ENCODE measurements around the gene UHMK1.

Gene UHMK1

GRCh38 chr1:162541619-162542141 lies 44.1 kb downstream of the UHMK1 start:
- Histone ChIP-seq H3K9me3 (ENCODE audit: insufficient read depth, low read length) (peaks cover 11% of the 10 kb centered on the region), H3K4me3 (ENCODE audit: insufficient read length, low read depth) (no peak overlapping the region), H3K36me3 (ENCODE audit: insufficient read depth, insufficient read length, low read length) (no peaks in the 10 kb centered on the region), H3K9ac (ENCODE audit: insufficient read length, low read depth) (no peak overlapping the region), H3K27me3 (ENCODE audit: insufficient read depth, insufficient read length) (no peaks in the 10 kb centered on the region), H3K4me1 (ENCODE audit: insufficient read depth, insufficient read length) (no peaks in the 10 kb centered on the region)
- DNase-seq (ENCODE audit: low read depth, low spot score), result no peak
- TF ChIP-seq YY1 (IDR thresholded peaks at IDR 0.05; ENCODE audit: insufficient read depth, insufficient read length) (no peak), ZNF274 (IDR thresholded peaks at IDR 0.05; ENCODE audit: low read depth, low read length) (no peak), SUZ12 (IDR thresholded peaks at IDR 0.05; ENCODE audit: extremely low read depth, insufficient read depth, insufficient read length) (no peak)

GRCh38 chr1:162543228-162543627 lies 45.6 kb downstream of the UHMK1 start:
- peaks cover 11% of the 10 kb centered on the region for H3K9me3 ChIP-seq (ENCODE audit: insufficient read depth, low read length)
- no peak for TF ChIP-seq SUZ12 (IDR thresholded peaks at IDR 0.05; ENCODE audit: extremely low read depth, insufficient read depth, insufficient read length)
- TF ChIP-seq YY1 (IDR thresholded peaks at IDR 0.05; ENCODE audit: insufficient read depth, insufficient read length), result no peak
- TF ChIP-seq ZNF274 (IDR thresholded peaks at IDR 0.05; ENCODE audit: low read depth, low read length), result no peak
- DNase-seq (ENCODE audit: low read depth, low spot score), result no peak
- no peak overlapping the region for H3K9ac ChIP-seq (ENCODE audit: insufficient read length, low read depth)
- H3K36me3 ChIP-seq (ENCODE audit: insufficient read depth, insufficient read length, low read length), result no peaks in the 10 kb centered on the region
- H3K27me3 ChIP-seq (ENCODE audit: insufficient read depth, insufficient read length), result no peaks in the 10 kb centered on the region
- H3K4me1 ChIP-seq (ENCODE audit: insufficient read depth, insufficient read length), result no peaks in the 10 kb centered on the region
- H3K4me3 ChIP-seq (ENCODE audit: insufficient read length, low read depth), result no peak overlapping the region

GRCh38 chr1:162548170-162548569 lies 50.6 kb downstream of the UHMK1 start:
- DNase-seq (ENCODE audit: low read depth, low spot score), result no peak
- no peak overlapping the region for H3K4me3 ChIP-seq (ENCODE audit: insufficient read length, low read depth)
- no peak for TF ChIP-seq ZNF274 (IDR thresholded peaks at IDR 0.05; ENCODE audit: low read depth, low read length)
- no peak for TF ChIP-seq YY1 (IDR thresholded peaks at IDR 0.05; ENCODE audit: insufficient read depth, insufficient read length)
- no peak for TF ChIP-seq SUZ12 (IDR thresholded peaks at IDR 0.05; ENCODE audit: extremely low read depth, insufficient read depth, insufficient read length)
- no peaks in the 10 kb centered on the region for H3K4me1 ChIP-seq (ENCODE audit: insufficient read depth, insufficient read length)
- H3K27me3 ChIP-seq (ENCODE audit: insufficient read depth, insufficient read length), result no peaks in the 10 kb centered on the region
- H3K9me3 ChIP-seq (ENCODE audit: insufficient read depth, low read length), result peaks cover 5% of the 10 kb centered on the region
- no peak overlapping the region for H3K9ac ChIP-seq (ENCODE audit: insufficient read length, low read depth)
- no peaks in the 10 kb centered on the region for H3K36me3 ChIP-seq (ENCODE audit: insufficient read depth, insufficient read length, low read length)

- Histone ChIP-seq H3K4me3 (ENCODE audit: insufficient read length, low read depth) (no peak overlapping the region), H3K27me3 (ENCODE audit: insufficient read depth, insufficient read length) (no peaks in the 10 kb centered on the region), H3K9ac (ENCODE audit: insufficient read length, low read depth) (no peak overlapping the region), H3K36me3 (ENCODE audit: insufficient read depth, insufficient read length, low read length) (no peaks in the 10 kb centered on the region), H3K4me1 (ENCODE audit: insufficient read depth, insufficient read length) (no peaks in the 10 kb centered on the region), H3K9me3 (ENCODE audit: insufficient read depth, low read length) (no peaks in the 10 kb centered on the region)
- no peak for DNase-seq (ENCODE audit: low read depth, low spot score)
- no peak for TF ChIP-seq ZNF274 (IDR thresholded peaks at IDR 0.05; ENCODE audit: low read depth, low read length)
- TF ChIP-seq YY1 (IDR thresholded peaks at IDR 0.05; ENCODE audit: insufficient read depth, insufficient read length), result no peak
- TF ChIP-seq SUZ12 (IDR thresholded peaks at IDR 0.05; ENCODE audit: extremely low read depth, insufficient read depth, insufficient read length), result no peak
Measured at GRCh38 chr1:162549001-162549400, 51.4 kb downstream of the UHMK1 start.

GRCh38 chr1:162550925-162551324 lies 53.3 kb downstream of the UHMK1 start:
- TF ChIP-seq SUZ12 (IDR thresholded peaks at IDR 0.05; ENCODE audit: extremely low read depth, insufficient read depth, insufficient read length), result no peak
- TF ChIP-seq YY1 (IDR thresholded peaks at IDR 0.05; ENCODE audit: insufficient read depth, insufficient read length), result no peak
- no peak for TF ChIP-seq ZNF274 (IDR thresholded peaks at IDR 0.05; ENCODE audit: low read depth, low read length)

GRCh38 chr1:162551969-162552683 lies 54.5 kb downstream of the UHMK1 start:
- H3K27me3 ChIP-seq (ENCODE audit: insufficient read depth, insufficient read length), result no peaks in the 10 kb centered on the region
- H3K4me1 ChIP-seq (ENCODE audit: insufficient read depth, insufficient read length), result no peaks in the 10 kb centered on the region
- no peaks in the 10 kb centered on the region for H3K36me3 ChIP-seq (ENCODE audit: insufficient read depth, insufficient read length, low read length)
- H3K4me3 ChIP-seq (ENCODE audit: insufficient read length, low read depth), result no peak overlapping the region
- no peak for DNase-seq (ENCODE audit: low read depth, low spot score)
- TF ChIP-seq YY1 (IDR thresholded peaks at IDR 0.05; ENCODE audit: insufficient read depth, insufficient read length), result no peak
- no peak for TF ChIP-seq ZNF274 (IDR thresholded peaks at IDR 0.05; ENCODE audit: low read depth, low read length)
- TF ChIP-seq SUZ12 (IDR thresholded peaks at IDR 0.05; ENCODE audit: extremely low read depth, insufficient read depth, insufficient read length), result no peak
- no peaks in the 10 kb centered on the region for H3K9me3 ChIP-seq (ENCODE audit: insufficient read depth, low read length)
- no peak overlapping the region for H3K9ac ChIP-seq (ENCODE audit: insufficient read length, low read depth)

More at GRCh38 chr1:162550925-162551324, 53.3 kb downstream of the UHMK1 start:
- Histone ChIP-seq H3K27me3 (ENCODE audit: insufficient read depth, insufficient read length) (no peaks in the 10 kb centered on the region), H3K36me3 (ENCODE audit: insufficient read depth, insufficient read length, low read length) (no peaks in the 10 kb centered on the region), H3K4me1 (ENCODE audit: insufficient read depth, insufficient read length) (no peaks in the 10 kb centered on the region), H3K4me3 (ENCODE audit: insufficient read length, low read depth) (no peak overlapping the region), H3K9ac (ENCODE audit: insufficient read length, low read depth) (no peak overlapping the region), H3K9me3 (ENCODE audit: insufficient read depth, low read length) (no peaks in the 10 kb centered on the region)
- DNase-seq (ENCODE audit: low read depth, low spot score), result no peak

- no peak for TF ChIP-seq YY1 (IDR thresholded peaks at IDR 0.05; ENCODE audit: insufficient read depth, insufficient read length)
- TF ChIP-seq SUZ12 (IDR thresholded peaks at IDR 0.05; ENCODE audit: extremely low read depth, insufficient read depth, insufficient read length), result no peak
- TF ChIP-seq ZNF274 (IDR thresholded peaks at IDR 0.05; ENCODE audit: low read depth, low read length), result no peak
- no peaks in the 10 kb centered on the region for H3K36me3 ChIP-seq (ENCODE audit: insufficient read depth, insufficient read length, low read length)
- H3K4me3 ChIP-seq (ENCODE audit: insufficient read length, low read depth), result no peak overlapping the region
- no peak overlapping the region for H3K9ac ChIP-seq (ENCODE audit: insufficient read length, low read depth)
- no peaks in the 10 kb centered on the region for H3K27me3 ChIP-seq (ENCODE audit: insufficient read depth, insufficient read length)
- H3K4me1 ChIP-seq (ENCODE audit: insufficient read depth, insufficient read length), result no peaks in the 10 kb centered on the region
- no peak for DNase-seq (ENCODE audit: low read depth, low spot score)
- no peaks in the 10 kb centered on the region for H3K9me3 ChIP-seq (ENCODE audit: insufficient read depth, low read length)
Measured at GRCh38 chr1:162552684-162553252, 55.1 kb downstream of the UHMK1 start.
